T47D (cell line): ENCODE results near the gene IDNK.
"Not testable (repeated sequence)": the region's sequence is repeated elsewhere in the genome, so short reads cannot be mapped to it uniquely, and the experiment has no call there.

Experiments used
- DNase-seq, 2 experiments: peaks; one replicate each; pipeline versions ENCODE4 v3.0.0 to v3.0.0-alpha.2; 2011 to 2012; ENCODE audit warnings: low read depth in 1 of 2, low spot score in 1 of 2
- JUND ChIP-seq: IDR thresholded peaks from 2 replicates; pipeline ENCODE4 v1.6.1; 2012; ENCODE audit warnings: low read depth
- in situ Hi-C: cut with HindIII; loops from 2 replicates; pipeline ENCODE4 v1.10.0; 2016; ENCODE audit warnings: low sequenced_read_pairs, low pct_unique_long_range_greater_than_20kb

Gene IDNK

GRCh38 chr9:83622939-83623678, at the start of gene IDNK:
IDNK (plus strand) TSS chr9:83623143; CDS start chr9:83623172, 29 bp downstream.
- no peak for TF ChIP-seq JUND
- in situ Hi-C loops = no loop called here
- DNase-seq = peak; percentile 35 to 81

- DNase-seq = no peak
- TF ChIP-seq JUND = no peak
- in situ Hi-C loops = no loop called here
These were observed 48.5 kb upstream of the IDNK start for GRCh38 chr9:83574482-83574881.

DNA sequence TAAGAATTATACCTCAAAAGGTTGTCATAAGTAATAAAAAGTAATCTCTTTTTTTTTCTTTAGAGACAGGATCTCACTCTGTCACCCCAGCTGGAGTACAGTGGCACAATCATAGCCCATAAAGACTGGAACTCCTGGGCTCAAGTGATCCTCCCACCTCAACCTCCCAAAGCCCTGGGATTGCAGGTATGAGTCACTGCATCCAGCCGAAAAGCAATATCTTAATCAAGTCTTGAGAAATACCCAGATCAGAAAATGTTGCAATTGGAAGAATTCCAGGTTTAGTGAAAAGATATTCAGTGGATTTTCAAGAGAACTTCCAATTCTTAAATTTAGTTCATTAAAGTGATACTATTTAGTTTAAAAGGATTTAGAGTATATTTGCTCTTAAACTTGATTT, 40.9 kb upstream of the IDNK start:
- no peak for TF ChIP-seq JUND
- in situ Hi-C loops = no loop called here
- DNase-seq = no peak

GRCh38 chr9:83583151-83584014, 39.6 kb upstream of the IDNK start:
- peak; percentile 11 to 74 for DNase-seq
- in situ Hi-C loops = no loop called here
- no peak for TF ChIP-seq JUND

DNA sequence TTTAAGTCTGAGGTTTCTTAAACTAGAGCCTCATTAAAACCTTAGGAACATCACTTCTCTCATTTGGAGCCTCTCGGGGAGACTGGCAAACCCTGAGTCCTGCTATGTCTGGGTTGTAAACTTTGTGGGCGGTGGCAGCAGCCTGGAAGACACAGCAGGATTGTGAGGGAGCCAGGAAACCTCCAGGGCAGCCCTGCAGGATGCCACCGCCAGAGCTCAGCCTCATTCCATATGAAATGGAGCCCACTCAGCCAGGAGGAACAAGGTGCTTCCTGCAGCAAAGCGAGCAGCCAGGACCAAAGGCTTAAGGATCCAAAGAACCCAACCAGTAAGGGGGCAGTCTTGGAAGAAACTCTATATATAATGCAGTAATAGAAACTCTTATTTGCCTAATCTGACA, 37.9 kb upstream of the IDNK start:
- no peak for TF ChIP-seq JUND
- no peak for DNase-seq

GRCh38 chr9:83588256-83588655, 34.7 kb upstream of the IDNK start:
- TF ChIP-seq JUND = no peak
- no peak for DNase-seq
- in situ Hi-C loops = no loop called here

More for the DNA sequence above, 37.9 kb upstream of the IDNK start:
- in situ Hi-C loops = no loop called here

DNA sequence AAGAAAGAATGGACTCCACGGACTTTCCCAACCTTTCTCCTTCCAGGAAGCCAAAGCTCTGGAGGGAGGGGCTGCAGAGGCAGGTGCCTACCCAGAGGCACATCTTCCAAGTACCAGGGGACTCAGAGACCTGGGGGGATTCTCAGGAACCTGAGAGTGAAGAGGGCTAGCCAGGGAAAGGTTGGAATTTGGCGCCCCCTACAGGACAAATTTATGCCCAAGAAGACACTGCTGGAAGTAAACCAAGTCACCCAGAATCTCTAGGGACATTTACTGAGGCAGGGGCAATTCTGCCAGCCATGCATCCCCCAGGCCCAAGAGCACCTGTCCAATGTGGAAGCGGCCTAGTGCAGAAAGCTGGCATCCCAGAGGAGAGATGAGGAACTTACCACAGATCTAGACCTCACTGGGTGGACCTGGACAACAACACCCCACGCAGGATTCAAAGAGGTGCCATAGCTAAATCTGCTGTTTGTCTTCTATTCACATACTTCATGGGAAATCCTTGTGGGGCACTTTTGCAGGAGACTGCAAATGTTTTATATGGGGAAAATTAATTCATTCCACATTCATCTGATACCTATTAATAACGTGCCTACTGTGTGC, 25.9 kb upstream of the IDNK start:
- peak; percentile 22 to 48 for DNase-seq
- in situ Hi-C loops = no loop called here

GRCh38 chr9:83598487-83598886, 24.5 kb upstream of the IDNK start:
- DNase-seq = no peak
- in situ Hi-C loops = no loop called here
- TF ChIP-seq JUND = no peak

More for the DNA sequence above, 25.9 kb upstream of the IDNK start:
- TF ChIP-seq JUND = no peak

DNA sequence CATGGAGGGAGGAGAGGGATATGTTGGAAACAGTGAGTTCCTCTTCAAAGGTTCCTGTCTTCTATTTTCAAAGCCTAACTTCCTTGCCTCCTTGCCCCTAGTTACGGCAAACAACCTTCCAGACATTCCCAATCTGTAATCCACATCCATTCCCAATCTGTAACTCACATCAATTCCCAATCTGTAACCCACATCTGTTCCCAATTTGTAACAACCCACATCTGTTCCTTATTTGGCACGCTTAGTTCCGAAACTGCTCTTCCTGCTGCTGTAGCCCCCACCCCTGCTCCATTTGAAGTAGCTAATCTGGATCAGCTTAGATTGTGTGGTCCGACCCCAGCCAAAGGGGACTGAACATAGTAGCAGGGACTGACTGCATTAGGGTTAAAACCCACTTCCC, 23.9 kb upstream of the IDNK start:
- TF ChIP-seq JUND = no peak
- DNase-seq = no peak
- in situ Hi-C loops = no loop called here

- DNase-seq = peak in 1 of 2 experiments; percentile 61
- in situ Hi-C loops = no loop called here
- no peak for TF ChIP-seq JUND
These were observed 21.5 kb upstream of the IDNK start for GRCh38 chr9:83601463-83601862.

GRCh38 chr9:83607620-83608019, 15.3 kb upstream of the IDNK start:
- in situ Hi-C loops, DNase-seq: not testable (repeated sequence)

DNA sequence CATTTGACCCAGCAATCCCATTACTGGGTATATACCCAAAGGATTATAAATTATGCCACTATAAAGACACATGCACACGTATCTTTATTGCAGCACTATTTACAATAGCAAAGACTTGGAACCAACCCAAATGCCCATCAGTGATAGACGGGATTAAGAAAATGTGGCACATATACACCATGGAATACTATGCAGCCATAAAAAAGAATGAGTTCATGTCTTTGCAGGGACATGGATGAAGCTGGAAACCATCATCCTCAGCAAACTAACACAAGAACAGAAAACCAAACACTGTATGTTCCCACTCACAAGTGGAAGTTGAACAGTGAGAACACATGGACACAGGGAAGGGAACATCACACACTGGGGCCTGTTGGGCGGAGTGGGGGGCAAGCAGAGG, 9.6 kb upstream of the IDNK start:
- DNase-seq, in situ Hi-C loops: not testable (repeated sequence)

DNA sequence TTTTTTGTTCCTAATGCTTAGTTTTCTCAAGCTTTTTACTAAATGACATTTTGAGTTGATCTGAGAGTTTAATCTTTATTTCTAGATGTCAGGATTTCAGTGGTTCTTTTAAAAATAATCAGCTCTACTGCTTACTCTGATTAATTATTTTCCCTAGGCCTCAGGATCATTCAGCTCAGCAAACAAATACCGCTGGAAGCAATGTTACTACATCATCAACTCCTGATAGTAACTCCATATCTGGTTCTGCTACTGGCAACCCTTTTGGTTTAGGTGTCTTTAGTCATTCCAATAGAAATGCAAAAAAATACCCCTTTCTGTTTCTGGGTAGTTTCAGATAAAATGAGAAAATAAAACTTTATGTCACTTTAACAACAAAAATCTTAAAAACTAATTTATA, 5.6 kb upstream of the IDNK start:
- in situ Hi-C loops = no loop called here
- DNase-seq = no peak
- TF ChIP-seq JUND = no peak
